GM12864 (cell line): ENCODE results near the gene HK3.

ENCODE experiments used
- DNase-seq: peaks from one replicate; pipeline ENCODE4 v3.0.0-alpha.2; 2011; ENCODE audit warnings: low read depth
- H3K4me3 ChIP-seq: 2 replicates; pipeline ENCODE4 v1.5.1; 2011; ENCODE audit warnings: mild to moderate bottlenecking, low read depth, low read length, control low read depth
- TF ChIP-seq, protein P1 (sequence below): IDR thresholded peaks from 2 replicates; pipeline ENCODE4 v1.5.1; 2011; ENCODE audit warnings: low read depth, mild to moderate bottlenecking, moderate library complexity, low read length, control low read depth, inconsistent platforms; ENCODE audit errors: missing control alignments

Gene HK3

GRCh38 chr5:176904276-176904675 is 5.1 kb upstream of the HK3 start:
- TF ChIP-seq, protein P1, sequence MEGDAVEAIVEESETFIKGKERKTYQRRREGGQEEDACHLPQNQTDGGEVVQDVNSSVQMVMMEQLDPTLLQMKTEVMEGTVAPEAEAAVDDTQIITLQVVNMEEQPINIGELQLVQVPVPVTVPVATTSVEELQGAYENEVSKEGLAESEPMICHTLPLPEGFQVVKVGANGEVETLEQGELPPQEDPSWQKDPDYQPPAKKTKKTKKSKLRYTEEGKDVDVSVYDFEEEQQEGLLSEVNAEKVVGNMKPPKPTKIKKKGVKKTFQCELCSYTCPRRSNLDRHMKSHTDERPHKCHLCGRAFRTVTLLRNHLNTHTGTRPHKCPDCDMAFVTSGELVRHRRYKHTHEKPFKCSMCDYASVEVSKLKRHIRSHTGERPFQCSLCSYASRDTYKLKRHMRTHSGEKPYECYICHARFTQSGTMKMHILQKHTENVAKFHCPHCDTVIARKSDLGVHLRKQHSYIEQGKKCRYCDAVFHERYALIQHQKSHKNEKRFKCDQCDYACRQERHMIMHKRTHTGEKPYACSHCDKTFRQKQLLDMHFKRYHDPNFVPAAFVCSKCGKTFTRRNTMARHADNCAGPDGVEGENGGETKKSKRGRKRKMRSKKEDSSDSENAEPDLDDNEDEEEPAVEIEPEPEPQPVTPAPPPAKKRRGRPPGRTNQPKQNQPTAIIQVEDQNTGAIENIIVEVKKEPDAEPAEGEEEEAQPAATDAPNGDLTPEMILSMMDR, result no peak
- DNase-seq, result no peak
- H3K4me3 ChIP-seq, result no peak overlapping the region

DNA sequence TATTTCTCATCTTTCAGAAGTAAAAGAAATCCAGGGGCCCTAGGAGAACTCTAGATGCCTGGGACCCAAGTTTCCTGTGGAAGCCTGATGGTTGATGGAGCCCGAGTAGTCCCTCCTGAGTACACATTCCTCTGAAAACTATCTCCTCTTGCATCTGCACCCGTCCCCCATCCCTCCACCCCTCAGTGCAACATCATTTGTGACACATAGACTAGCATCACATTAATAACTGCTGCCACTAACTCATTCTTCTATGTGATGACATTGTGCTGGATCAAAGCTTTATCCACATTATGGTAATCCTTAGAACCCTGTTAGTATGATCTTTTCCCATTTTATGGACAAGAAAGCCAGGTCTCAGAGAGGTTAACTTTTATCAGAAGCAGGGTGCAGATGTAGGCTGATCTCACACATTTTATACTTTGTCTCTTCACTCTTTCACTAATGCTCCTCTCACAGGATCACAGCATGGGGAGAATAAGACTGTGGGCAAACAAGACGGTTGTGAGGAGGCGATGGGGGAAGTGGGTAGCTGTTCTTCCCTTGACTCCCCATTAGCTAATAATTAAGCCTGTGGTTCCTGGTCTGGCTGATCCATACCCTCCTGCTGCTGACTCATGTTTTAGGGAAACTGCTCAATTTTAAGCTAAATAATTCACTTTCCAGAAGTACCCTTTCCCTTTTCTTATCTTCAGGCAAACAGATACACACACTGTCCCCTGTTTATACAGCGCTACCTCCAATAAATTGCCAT is 3.9 kb upstream of the HK3 start:
- TF ChIP-seq, protein P1, result no peak
- no peak for DNase-seq
- no peak overlapping the region for H3K4me3 ChIP-seq

GRCh38 chr5:176902102-176902814 is 3.1 kb upstream of the HK3 start:
- TF ChIP-seq, protein P1, result no peak
- DNase-seq, result no peak
- no peak overlapping the region for H3K4me3 ChIP-seq

- TF ChIP-seq, protein P1, result no peak
- H3K4me3 ChIP-seq, result no peak overlapping the region
- DNase-seq, result peak; percentile 12
Observed at GRCh38 chr5:176901260-176902101, 2.3 kb upstream of the HK3 start.

GRCh38 chr5:176900780-176901204 is 1.6 kb upstream of the HK3 start:
- TF ChIP-seq, protein P1, result no peak
- DNase-seq, result no peak
- no peak overlapping the region for H3K4me3 ChIP-seq

DNA sequence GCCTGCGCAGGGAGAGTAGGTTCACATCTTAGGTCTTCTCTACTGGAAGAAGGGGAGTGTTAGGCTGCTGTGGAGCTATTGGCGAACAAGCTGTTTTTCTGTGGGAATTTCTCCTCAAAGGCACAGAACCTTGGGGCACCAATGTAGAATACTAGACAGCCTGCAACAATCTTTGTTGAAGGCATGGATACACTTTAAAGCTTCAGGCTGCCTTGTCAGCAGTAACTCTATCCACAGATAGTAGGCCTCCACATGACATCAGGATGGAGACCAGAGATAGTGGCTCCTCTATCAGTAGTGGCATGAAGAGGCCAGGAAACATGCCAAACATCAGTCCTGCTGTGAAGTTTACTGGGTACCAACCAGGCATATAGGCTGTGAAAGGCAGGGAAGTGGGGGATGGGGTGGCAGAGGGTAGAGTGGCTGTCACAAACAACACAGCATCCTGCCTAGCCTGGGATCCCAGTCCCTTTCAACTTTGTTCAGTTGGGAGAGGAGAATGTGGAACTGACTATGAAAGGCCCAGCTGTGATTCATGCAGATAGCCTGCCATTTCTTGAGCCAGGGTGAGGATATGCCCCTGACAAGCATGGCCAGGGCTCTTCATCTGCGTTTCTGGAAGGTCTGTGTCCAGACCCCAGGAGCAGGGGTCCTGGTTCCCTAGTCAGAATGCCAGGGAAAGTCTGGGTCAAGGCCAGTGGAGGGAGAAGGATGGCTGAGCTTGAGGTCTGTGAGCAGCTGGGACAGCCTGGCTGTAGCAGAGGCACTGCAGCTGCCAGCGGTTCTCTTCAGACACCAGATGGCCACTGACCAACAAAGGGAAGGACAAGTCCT is 1.0 kb upstream of the HK3 start:
- DNase-seq, result no peak
- no peak overlapping the region for H3K4me3 ChIP-seq
- TF ChIP-seq, protein P1, result no peak
